HG02938 (cell line): ENCODE data around the gene SPATA13.
"Not testable (repeated sequence)": the region's sequence is repeated elsewhere in the genome, so short reads cannot be mapped to it uniquely, and the experiment has no call there.

Experiments used
- ATAC-seq: cut with Tn5 transposase; IDR thresholded peaks from one replicate; pipeline ENCODE4 v1.9.1; 2021; ENCODE audit warnings: mild to moderate bottlenecking, moderate library complexity; ENCODE audit not compliant: unreplicated experiment

The SPATA13 gene

DNA sequence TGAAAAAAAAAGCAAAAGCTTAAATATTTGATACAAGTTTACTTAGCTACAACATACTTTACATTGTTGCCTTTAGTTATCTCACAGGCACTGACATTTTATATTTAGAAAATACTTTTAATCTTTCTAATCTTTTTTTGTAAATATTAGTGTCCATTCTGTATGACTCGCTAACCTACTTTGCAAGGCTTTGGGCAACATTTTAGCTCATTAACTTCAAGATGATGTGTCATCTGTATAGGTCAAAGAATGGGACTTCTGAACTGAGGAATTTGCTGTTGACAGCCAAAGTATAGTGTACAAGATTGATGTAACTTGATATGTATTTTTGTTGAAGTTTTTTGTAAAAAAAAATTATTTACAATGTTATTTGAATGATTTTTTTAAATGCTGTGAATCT, 146.1 kb downstream of the SPATA13 start:
- no peak for ATAC-seq

DNA sequence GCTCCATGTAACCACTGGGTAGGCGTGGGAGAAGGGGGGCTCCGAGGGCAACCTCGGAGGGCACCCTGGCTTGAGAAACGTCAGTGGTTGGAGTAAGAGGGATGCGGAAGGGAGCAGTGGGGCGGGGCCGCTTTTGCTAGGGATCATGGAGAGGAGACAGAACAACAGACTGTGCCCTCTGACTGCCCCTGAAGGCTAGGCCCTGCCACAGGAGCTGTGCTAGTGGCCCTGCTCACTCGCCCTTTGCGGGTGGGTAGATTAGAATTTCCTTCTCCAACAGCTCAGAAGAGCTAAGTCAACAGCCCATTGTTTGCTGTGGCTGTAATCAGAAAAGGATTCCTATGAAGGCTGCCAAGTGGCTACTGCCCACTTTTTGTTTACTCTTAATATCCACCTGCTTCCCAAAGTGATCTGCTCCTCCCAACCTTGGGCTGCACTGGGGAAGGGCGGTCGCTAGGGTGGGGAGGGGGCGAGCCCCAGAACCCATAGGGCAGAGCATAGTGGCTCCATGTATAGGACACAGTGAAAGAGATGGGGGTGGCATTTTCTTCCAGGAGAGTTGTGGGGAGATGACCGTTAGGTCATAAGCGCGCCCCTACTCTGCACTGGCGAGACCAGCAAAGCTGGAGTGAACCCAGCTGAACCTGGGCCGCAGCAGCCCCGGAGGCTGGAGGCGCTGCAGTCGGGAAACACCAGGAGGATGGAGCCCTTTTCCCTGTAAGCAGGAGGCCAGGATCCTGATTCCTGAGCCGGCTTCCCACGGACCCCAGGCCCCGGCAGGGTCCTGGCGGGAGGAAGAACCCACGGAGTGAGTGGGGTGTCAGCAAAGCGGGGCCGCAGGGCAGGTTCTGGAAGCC, 146.9 kb downstream of the SPATA13 start:
- no peak for ATAC-seq

DNA sequence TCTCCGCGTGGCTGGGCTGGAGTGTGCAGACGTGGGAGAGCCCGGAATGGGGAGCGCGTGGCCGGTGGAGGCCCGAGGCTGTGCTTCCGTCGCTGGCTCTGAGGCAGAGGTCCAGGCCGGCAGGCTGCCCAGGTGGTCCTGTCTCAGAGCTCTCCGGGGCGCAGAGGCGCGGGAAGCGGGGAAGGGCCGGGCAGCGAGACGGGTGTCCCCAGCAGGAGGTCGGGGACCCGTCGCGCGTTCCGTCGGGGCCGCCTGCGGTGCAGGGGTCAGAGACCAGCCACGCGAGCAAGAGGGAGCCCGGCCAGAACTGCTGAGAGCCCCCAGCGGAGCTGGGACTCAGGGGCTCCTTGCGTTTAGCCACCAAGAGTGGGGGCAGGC, 147.5 kb downstream of the SPATA13 start:
- no peak for ATAC-seq

DNA sequence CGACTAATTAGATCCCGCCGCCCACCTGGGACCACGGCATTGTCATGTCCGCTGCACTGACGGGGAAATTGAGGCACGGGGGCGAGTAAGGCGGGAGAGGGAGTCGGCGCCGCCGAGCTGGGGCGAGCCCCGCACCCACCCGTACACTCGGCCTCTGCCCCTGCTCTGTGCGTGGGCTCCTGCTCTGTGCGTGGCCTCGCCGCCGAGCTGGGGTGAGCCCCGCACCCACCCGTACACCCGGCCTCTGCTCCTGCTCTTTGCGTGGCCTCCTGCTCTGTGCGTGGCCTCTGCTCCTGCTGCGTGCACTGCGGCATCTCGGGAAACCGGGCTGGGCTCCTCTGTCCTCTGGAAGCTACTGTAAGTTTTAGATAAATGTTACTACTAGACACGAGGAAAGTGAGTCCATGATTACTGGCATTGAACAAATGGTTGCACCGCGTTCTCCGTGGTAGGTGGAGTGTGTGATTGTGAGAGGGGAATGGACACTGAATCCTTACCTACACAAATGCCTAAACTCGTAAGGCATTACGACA, 148.0 kb downstream of the SPATA13 start:
- no peak for ATAC-seq

DNA sequence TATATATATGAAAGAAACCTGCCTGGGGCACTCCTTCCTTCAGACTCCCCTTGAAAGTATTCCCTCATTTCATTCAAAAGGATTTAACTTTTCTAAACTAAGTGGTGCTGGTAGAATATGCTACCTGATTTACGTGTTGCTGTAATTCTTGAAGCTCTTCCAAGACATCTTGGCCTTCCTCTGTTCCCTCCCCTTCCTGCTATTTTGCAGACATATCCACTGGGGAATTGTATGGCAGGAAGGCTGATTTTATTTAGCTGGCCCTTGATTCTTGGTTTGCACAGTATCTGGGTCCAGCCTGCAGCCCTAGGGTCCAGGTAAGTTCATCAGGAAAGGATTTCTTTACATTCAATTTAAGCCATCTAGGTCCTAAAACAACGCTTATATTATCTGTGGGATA, 148.8 kb downstream of the SPATA13 start, which contains the start of gene C1QTNF9:
Gene C1QTNF9, plus strand, starts transcription at position 281 of the 400 bp plus-strand sequence. CDS start 6,424 bp downstream, outside the sequence.
- ATAC-seq: not testable (repeated sequence)

DNA sequence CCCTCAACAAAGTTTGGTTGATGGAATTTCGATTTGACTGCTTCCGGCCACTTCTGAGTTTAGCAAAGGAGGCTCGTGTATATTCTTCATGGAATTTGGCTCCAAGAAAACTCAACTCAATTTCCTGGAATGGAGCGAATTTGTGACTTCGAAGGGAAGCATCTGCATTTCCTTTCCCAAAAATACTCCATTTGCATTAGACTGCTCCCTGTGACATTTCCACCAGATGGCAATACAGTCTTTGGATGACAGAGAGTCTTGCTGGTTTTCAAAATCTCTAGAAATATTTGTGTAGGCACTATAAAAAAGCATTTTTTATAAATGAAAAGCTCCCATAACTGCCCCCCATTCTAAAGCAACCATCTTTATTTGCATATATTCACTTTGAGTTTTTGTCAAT, 152.9 kb downstream of the SPATA13 start:
- ATAC-seq: no peak

DNA sequence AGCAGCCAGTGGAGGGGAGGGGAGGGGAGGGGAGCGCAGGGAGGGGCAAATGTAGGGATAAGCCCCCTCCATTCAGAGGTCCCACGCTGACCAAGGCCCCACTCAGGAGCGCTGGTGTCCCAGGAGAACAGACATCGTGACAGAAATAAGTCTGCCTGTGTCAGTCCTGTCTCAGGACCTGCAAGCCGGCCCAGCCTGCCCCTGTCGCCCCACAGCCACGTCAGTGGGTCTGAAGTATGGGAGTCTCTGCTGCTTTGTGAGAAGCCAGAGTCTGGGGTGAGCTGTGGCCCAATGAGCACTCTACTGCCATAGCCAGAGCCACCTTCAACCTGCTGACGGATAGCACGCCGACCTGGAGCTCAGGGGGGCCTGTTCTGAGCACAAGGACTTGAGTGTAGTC, 157.3 kb downstream of the SPATA13 start:
- not testable (repeated sequence) for ATAC-seq

DNA sequence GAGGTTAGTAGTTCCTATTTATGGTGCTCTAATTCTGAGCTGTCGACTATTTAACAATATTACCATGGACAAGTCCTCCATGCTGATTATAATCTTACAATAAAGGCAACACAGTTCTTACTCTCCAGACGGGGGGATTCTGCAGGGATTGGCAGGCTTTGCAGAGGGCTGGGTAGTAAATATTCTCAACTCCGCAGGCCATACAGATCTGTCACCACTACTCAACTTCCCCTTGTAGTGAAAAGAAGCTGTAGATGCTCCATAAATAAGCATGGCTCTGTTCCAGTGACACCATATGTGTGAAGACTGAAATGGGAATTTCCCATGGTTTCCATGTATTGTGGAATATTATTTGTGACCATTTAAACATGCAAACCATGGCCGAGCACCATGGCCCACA, 158.4 kb downstream of the SPATA13 start:
- ATAC-seq: not testable (repeated sequence)

DNA sequence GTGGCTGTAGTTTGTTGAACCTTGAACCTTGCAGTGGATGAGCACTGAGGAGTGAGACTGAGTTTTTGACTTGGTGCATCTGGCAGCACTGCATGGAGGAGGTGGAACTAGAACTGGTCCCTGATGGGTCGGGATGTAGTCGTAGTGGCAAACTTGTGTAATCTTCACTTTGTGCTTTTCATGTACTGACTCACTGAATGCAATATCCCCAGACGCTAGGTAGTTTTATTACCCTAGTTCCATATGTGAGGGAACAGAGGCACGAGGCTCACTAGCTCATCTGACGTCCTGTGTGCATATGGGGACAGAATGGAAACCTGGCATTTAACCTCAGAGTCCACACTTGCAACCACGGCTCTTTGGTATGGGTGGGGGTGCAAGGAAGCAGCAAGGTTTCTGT, 159.1 kb downstream of the SPATA13 start:
- not testable (repeated sequence) for ATAC-seq

DNA sequence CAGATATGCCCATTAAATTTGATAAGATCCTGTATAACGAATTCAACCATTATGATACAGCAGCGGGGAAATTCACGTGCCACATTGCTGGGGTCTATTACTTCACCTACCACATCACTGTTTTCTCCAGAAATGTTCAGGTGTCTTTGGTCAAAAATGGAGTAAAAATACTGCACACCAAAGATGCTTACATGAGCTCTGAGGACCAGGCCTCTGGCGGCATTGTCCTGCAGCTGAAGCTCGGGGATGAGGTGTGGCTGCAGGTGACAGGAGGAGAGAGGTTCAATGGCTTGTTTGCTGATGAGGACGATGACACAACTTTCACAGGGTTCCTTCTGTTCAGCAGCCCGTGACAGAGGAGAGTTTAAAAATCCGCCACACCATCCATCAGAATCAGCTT, 160.9 kb downstream of the SPATA13 start:
- not testable (repeated sequence) for ATAC-seq

DNA sequence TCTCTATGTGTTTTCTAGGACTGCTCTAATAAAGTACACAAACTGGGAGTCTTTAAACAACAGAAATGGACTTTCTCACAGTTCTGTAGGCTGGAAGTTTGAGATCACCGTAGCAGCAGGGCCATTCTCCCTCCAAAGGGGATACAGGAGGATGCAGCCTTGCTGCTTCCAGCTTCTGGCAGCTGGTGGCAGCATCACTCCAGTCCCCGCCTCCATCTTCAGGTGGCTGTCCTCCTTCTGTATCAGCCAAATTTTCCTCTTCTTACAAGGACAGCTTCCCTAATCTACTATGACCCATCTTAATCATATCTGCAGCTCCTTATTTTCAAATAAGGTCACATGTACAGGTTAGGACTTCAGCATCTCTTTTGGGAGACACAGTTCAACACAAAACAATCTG, 161.9 kb downstream of the SPATA13 start:
- not testable (repeated sequence) for ATAC-seq

DNA sequence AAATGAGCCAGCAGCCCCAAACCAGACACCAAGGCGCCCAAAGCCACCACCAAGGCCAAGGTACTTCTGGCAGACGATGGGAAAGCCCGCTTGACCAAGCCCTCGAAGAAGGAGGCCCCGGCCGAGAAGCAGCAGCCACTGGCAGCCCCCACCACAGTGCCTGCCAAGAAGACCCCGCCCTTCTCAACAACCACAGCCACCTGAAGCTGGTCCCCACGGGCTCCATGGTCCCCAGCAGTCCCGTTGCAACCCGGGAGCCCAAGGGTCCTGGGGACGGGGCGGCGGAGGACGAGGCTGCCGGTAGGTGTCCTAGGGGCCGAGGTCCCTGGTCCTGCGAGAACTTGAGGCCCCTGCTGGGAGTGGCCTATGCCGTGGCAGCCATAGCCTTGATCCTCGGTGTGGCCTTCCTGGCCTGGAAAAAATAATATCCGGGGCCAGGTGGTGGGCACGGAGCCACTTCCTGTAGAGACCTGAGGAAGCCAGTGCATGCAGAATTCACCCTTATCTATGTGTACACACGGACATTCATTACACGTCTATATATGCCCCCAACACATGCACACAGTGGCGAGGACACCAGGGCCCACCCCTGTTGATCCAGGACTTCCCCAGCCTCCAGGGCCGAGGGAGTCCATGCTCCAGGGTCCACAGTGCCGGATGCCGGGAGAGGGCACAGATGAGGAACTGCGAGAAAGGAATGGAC, 162.7 kb downstream of the SPATA13 start:
- ATAC-seq: no peak

DNA sequence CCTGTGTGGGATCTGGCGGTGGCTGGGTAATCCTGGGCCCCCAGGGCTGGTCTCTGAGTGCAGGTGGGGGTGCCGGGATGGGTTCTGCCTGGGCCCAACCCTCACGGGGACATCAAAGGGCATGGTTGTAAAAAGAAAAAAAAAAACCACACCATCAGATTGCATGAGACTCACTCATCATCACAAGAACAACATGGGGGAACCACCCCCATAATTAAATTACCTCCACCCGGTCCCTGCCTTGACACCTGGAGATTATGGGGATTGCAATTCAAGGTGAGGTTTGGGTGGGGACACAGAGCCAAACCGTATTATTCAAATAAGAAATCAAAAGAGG, 163.2 kb downstream of the SPATA13 start:
- no peak for ATAC-seq

DNA sequence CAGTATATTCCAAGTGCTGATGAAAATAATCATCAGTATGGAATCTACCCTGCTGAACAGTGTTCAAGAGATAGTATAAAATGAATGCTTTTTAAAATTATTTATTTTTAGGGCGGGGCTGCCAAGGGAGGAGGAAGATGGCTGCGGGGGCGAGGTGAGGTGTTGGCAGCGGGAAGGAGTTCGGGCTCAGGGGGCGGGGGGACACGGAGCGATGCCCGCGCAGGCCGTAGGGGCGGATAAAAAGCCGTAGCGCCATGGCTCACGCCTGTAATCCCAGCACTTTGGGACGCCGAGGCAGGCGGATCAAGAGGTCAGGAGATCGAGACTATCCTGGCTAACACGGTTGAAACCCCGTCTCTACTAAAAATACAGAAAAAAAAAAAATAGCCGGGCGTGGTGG, 167.1 kb downstream of the SPATA13 start:
- ATAC-seq: not testable (repeated sequence)

DNA sequence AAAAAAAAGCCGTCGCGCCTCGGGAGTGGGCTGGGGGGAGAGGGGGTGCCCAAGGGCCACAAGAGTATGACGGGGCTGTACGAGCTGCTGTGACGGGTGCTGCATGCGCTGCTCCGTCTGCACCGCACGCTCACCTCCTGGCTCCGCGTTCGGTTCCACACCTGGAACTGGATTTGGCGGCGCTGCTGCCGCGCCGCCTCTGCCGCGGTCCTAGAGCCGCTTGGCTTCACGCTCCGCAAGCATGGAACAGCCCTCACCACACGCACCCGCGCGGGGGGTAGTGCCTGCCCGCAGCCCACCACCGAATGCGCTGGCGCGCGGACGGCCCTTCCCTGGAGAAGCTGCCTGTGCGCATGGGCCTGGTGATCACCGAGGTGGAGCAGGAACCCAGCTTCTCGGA, 167.6 kb downstream of the SPATA13 start:
- no peak for ATAC-seq

DNA sequence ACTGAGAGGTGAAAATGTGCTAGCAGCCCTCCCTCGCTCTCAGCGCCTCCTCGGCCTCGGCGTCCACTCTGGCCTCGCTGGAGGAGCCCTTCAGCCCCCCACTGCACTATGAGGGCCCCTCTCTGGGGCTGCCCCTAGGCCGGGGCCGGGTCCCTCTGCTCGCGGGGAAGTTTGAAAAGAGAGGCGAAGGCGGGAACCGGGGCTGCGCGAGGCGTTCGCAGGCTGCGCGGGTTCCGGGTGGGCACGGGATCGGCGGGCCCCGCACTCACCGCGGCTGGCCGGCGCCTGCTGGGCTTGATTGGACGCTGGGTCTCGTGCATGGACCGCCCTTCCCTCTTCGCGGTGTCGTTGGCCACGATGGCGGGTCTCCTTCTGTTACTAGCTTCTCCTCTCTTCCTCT, 178.2 kb downstream of the SPATA13 start:
- ATAC-seq: no peak

DNA sequence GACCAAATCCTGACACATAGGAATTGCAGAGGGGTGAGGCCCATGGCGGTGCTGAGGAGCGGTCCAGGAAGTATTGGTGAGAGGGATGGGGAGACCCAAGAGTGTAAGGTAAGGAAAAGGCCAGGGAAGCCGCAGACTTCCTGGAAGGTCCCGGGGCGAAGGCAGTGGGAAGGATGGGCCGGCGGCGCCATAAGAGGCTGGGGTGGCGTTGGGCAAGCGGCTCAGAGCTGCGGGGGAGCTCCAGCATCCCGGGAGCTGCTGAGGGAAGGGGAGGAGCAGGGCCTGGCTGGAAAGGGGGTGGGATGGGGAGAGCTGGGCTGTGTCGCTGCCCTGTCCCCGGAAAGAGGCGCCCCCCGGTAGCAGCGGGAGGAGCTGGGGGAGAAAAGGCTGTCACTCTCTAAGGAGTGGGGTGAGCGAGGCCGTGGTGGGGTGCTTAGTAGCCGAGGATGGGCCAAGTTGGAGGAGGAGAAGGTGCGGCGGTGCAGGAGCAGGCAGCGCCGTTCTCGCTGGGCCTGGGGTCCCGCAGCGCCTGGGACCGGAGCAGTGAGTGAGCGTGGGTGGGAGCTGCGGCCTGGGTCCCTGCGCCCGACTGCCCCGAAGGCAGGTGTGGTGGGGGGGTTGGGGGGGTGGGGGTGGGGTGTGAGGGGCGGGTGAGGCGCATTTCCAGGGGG, 179.6 kb downstream of the SPATA13 start:
- ATAC-seq: no peak

DNA sequence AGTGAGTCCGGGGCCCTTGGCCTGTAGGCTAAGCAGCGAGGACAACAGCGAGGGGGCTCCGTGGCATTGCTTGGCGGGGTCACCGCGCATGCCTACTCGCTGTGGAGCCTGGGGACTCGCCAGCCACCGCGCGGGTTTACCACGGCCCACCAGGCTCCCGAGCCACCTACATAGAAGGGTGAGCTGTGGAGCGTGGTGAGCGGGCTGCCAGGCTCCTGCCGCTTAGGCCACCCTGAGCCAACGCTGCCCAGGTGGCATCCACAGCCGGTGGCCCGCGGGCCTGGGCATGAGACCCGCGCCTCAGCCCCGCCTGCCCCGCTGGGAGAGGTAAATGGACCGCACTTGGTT, 180.1 kb downstream of the SPATA13 start:
- ATAC-seq: no peak

DNA sequence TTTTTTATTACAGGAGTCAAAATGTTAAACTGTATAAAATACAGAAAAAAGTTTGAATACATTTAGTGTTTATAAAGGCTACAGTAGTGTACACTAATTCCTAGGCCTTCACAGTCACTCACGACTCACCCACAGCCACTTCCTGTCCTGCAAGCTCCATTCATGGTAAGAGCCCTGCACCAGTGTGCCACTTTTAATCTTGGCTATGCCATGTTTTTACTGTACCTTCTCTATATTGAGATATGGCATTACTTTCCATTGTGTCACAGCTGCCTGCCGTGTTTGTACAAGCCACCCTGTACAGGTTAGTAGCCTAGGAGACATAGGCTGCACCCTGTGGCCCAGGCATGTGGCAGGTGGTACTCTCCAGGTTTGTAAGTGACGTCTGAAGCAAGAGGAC, 180.9 kb downstream of the SPATA13 start:
- ATAC-seq: no peak

DNA sequence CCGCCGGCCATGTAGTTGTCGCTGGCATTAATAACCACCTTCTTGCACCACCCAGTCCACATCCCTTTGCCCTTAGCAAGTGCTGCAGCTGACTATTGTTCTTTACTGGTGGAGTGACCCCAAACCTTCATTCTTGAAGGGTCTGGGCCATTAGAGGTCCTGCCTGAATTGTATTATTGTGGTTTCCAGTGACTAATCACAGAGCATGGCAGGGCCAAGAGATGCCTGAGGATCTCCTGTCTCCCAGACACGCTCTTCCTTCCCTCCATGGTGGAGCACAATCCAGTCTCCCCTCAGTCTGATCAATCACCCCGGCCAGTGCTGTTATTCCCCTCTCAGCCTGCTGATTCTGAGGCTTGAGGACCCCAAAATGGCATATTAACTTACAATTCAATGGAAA, 187.9 kb downstream of the SPATA13 start:
- ATAC-seq: no peak

DNA sequence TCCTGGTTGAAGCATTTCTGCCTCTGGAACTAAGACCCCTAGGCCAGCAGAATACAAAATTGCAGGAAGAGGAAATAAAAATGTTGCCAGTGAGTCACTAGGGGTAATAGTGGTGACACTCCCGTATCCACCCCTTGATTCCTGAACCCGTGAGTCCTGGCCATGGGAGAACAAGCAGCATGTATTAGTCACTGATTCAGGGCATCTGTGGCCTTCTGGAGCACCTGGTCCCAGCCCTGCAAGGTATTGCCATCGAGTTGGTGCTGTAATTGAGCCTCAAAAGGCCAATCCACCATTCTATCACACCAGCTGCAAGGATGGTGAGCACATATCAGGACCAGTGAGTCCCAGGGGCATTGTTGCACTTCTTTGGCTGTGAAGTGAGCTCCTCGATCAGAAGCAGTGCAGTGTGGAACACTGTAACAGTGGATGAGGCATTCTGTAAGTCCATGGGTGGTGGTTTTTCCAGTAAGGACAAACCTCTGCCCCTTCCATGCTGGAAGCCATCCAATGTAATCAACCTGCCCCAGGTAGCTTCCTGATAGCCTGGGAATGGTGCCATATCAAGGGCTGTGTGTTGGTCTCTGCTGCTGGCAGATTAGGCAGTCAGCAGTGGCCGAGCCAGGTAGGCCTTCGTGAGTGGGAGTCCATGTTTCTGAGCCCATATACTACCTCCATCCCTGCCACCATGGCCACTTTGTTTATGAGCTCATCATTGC, 188.4 kb downstream of the SPATA13 start:
- no peak for ATAC-seq
